Esophagus muscularis mucosa (tissue), 4 donors: Measurements from ENCODE around the gene CEP104. TPM values are rescaled to one million over a fixed set of nuclear protein-coding genes. Genes with fewer than 3 reads are reported as not detected.

ENCODE experiments used
- DNase-seq: peaks from one replicate; pipeline ENCODE4 v3.0.0-alpha.2; 2017; ENCODE audit errors: extremely low spot score
- H3K27ac ChIP-seq, 4 donors: fragments of 200-600 bp; sonication (generic); replicated peaks in 1 of 4; 1 replicate in 3 of 4; 2 replicates in 1 of 4; pipeline ENCODE4 v1.5.1; 2016 to 2019; ENCODE audit warnings: mild to moderate bottlenecking in 1 of 4
- H3K27me3 ChIP-seq, 4 donors: fragments of 200-600 bp; sonication (generic); one replicate each; pipeline versions ENCODE4 v1.5.1 to v1.6.0; 2016 to 2019
- H3K36me3 ChIP-seq, 4 donors: fragments of 200-600 bp; sonication (generic); one replicate each; pipeline ENCODE4 v1.5.1; 2016 to 2019
- H3K4me1 ChIP-seq, 4 donors: fragments of 200-600 bp; sonication (generic); one replicate each; pipeline ENCODE4 v1.5.1; 2016 to 2019
- H3K4me3 ChIP-seq, 4 donors: fragments of 200-600 bp; sonication (generic); 1 replicate in 2 of 4; 2 replicates in 2 of 4; pipeline ENCODE4 v1.5.1; 2016 to 2019; ENCODE audit warnings: mild to moderate bottlenecking in 4 of 4, moderate library complexity in 1 of 4
- H3K9me3 ChIP-seq, 4 donors: fragments of 200-600 bp; sonication (generic); 1 replicate in 3 of 4; 2 replicates in 1 of 4; pipeline ENCODE4 v1.5.1; 2016 to 2019
- CTCF ChIP-seq, 3 experiments: fragments of 200-600 bp in 2 of 3; fragments of 450-650 bp in 1 of 3; sonication (generic) in 2 of 3; IDR thresholded peaks; one replicate each; pipeline ENCODE4 v1.5.1; 2017 to 2019; ENCODE audit warnings: antibody characterized with exemption in 3 of 3, mild to moderate bottlenecking in 2 of 3, moderate library complexity in 1 of 3
- EP300 ChIP-seq: sonication (generic); formaldehyde crosslinking; IDR thresholded peaks from one replicate; pipeline ENCODE4 v1.6.1; 2017; ENCODE audit warnings: antibody characterized with exemption
- POLR2A ChIP-seq: fragments of 450-650 bp; IDR thresholded peaks from one replicate; pipeline ENCODE4 v1.6.1; 2017; ENCODE audit warnings: antibody characterized with exemption, moderate library complexity, mild to moderate bottlenecking, low read depth
- POLR2AphosphoS5 ChIP-seq, 2 donors: sonication (generic); formaldehyde crosslinking; IDR thresholded peaks; one replicate each; pipeline ENCODE4 v1.6.1; 2017; ENCODE audit warnings: antibody characterized with exemption in 2 of 2
- WGBS: methylation state at CpG from one replicate; pipeline ENCODE4 v1.1.5; 2018; 5-methylcytosine and 5-hydroxymethylcytosine counted together
- intact Hi-C: fragments of 100-400 bp; cut with DNase I; formaldehyde crosslinking; loops from one replicate; pipeline ENCODE4 v1.15.1; 2023
- total RNA-seq, 4 donors: library from RNA; depleted of rRNA; stranded (reverse); fragments of >200 nt; gene quantifications; one replicate each; pipeline versions ENCODE4 v1.1.0 to v1.2.1, GENCODE V29; 2016

The CEP104 gene
- total RNA-seq, 4 donors from 2014 or later: 42.7 to 84.2 (median 69.8) TPM

DNA sequence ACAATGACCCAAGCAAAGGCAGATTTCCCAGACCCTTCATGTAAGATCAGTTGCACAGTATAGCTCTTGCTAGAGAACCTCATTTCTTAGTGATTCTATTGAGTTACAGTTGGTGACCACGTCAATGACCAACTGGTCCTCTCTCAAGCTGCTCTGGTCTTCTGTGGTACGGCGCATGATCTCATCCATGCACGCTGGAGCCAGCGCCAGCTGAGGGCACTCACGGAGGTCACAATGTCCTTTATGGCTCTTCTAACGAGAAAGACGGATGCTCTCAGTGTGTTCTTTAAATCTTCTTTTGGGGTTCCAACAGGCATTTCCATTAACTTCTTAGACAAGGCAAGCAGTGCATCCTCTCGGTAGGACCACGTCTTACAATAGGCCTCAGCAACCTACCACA lies 22.3 kb downstream of the CEP104 start:
- TF ChIP-seq EP300 (no peak), POLR2A (no peak), CTCF (IDR thresholded peaks at IDR 0.05) (no peak), POLR2AphosphoS5 (IDR thresholded peaks at IDR 0.05) (no peak)
- Histone ChIP-seq H3K36me3 (peaks cover 68 to 100% (median 95%) of the 10 kb centered on the region in 4 donors), H3K9me3 (peaks cover 0 to 8% (median 5%) of the 10 kb centered on the region in 4 donors), H3K27ac (no peak overlapping the region), H3K27me3 (no peaks in the 10 kb centered on the region), H3K4me3 (no peak overlapping the region), H3K4me1 (no peaks in the 10 kb centered on the region)
- DNase-seq: no peak
- intact Hi-C loops: no loop called here
- 94% methylated on average over 10 of the region's 10 CpGs for WGBS

GRCh38 chr1:3831689-3832088 lies 25.3 kb downstream of the CEP104 start:
- TF ChIP-seq POLR2AphosphoS5 (IDR thresholded peaks at IDR 0.05) (no peak), POLR2A (no peak), CTCF (IDR thresholded peaks at IDR 0.05) (no peak), EP300 (no peak)
- H3K4me3 ChIP-seq: no peak overlapping the region
- H3K4me1 ChIP-seq: no peaks in the 10 kb centered on the region
- H3K27ac ChIP-seq: no peak overlapping the region
- H3K9me3 ChIP-seq: no peaks in the 10 kb centered on the region
- H3K27me3 ChIP-seq: no peaks in the 10 kb centered on the region
- intact Hi-C loops: no loop called here
- H3K36me3 ChIP-seq: peaks cover 59 to 100% (median 95%) of the 10 kb centered on the region in 4 donors
- 89% methylated on average over 6 of the region's 6 CpGs for WGBS
- DNase-seq: no peak

GRCh38 chr1:3828391-3828790 lies 28.6 kb downstream of the CEP104 start:
- H3K4me1 ChIP-seq: no peaks in the 10 kb centered on the region
- H3K4me3 ChIP-seq: no peak overlapping the region
- TF ChIP-seq POLR2A: no peak
- TF ChIP-seq EP300: no peak
- no peak for TF ChIP-seq POLR2AphosphoS5 (IDR thresholded peaks at IDR 0.05)
- no peak for TF ChIP-seq CTCF (IDR thresholded peaks at IDR 0.05)
- H3K9me3 ChIP-seq: no peaks in the 10 kb centered on the region
- WGBS: 95% methylated on average over 8 of the region's 8 CpGs
- DNase-seq: no peak
- intact Hi-C loops: no loop called here
- no peaks in the 10 kb centered on the region for H3K27me3 ChIP-seq
- no peak overlapping the region for H3K27ac ChIP-seq
- H3K36me3 ChIP-seq: peaks cover 50 to 100% (median 98%) of the 10 kb centered on the region in 4 donors

GRCh38 chr1:3827813-3828307 lies 29.2 kb downstream of the CEP104 start:
- H3K27ac ChIP-seq: no peak overlapping the region
- H3K9me3 ChIP-seq: no peaks in the 10 kb centered on the region
- H3K4me1 ChIP-seq: no peaks in the 10 kb centered on the region
- no peak overlapping the region for H3K4me3 ChIP-seq
- H3K27me3 ChIP-seq: no peaks in the 10 kb centered on the region
- TF ChIP-seq EP300 (no peak), CTCF (IDR thresholded peaks at IDR 0.05) (no peak), POLR2A (no peak), POLR2AphosphoS5 (IDR thresholded peaks at IDR 0.05) (no peak)
- DNase-seq: no peak
- intact Hi-C loops: no loop called here
- 95% methylated on average over 6 of the region's 14 CpGs for WGBS
- peaks cover 56 to 100% (median 98%) of the 10 kb centered on the region in 4 donors for H3K36me3 ChIP-seq

- no peak for DNase-seq
- Histone ChIP-seq H3K27ac (no peak overlapping the region), H3K27me3 (no peaks in the 10 kb centered on the region), H3K9me3 (no peaks in the 10 kb centered on the region), H3K4me3 (no peak overlapping the region), H3K4me1 (no peaks in the 10 kb centered on the region), H3K36me3 (peaks cover 67 to 100% (median 99%) of the 10 kb centered on the region in 4 donors)
- 70% methylated on average over 12 of the region's 15 CpGs for WGBS
- intact Hi-C loops: no loop called here
- no peak for TF ChIP-seq CTCF (IDR thresholded peaks at IDR 0.05)
- TF ChIP-seq POLR2AphosphoS5 (IDR thresholded peaks at IDR 0.05): no peak
- TF ChIP-seq EP300: no peak
- TF ChIP-seq POLR2A: no peak
Observed at GRCh38 chr1:3825356-3825755, 31.7 kb downstream of the CEP104 start.
